ENCODE results near the gene IL36G.

Gene IL36G

GRCh38 chr2:113018509-113018908 lies 40.7 kb downstream of the IL36G start:
- DNase-seq (ENCODE audit: low read depth), result no peak

- no peak for DNase-seq (ENCODE audit: low read depth)
Measured at GRCh38 chr2:113021312-113021711, 43.5 kb downstream of the IL36G start.

DNA sequence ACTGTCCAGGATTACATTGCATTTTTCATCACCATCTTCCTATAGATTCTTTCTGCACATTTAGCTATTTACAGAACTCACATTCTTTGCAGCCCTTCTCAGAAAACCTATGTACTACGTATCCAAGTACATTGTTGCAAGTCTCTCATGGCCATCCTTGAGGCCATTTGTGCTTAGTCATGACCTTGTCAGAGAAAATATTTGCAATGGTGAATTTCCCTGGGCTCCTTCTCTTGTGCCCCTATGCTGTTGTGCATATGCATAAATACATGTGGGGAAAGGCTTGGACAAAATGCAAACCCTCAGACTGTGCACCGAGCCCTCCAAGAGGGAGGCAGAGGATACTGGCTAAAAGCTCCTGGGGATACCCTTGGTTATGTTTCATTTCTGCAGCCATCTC lies 47.0 kb downstream of the IL36G start:
- DNase-seq (ENCODE audit: low read depth), result no peak

GRCh38 chr2:113025737-113026136 lies 47.9 kb downstream of the IL36G start:
- DNase-seq (ENCODE audit: low read depth), result no peak

- DNase-seq (ENCODE audit: low read depth), result no peak
Measured at GRCh38 chr2:113027691-113028090, 49.9 kb downstream of the IL36G start.

DNA sequence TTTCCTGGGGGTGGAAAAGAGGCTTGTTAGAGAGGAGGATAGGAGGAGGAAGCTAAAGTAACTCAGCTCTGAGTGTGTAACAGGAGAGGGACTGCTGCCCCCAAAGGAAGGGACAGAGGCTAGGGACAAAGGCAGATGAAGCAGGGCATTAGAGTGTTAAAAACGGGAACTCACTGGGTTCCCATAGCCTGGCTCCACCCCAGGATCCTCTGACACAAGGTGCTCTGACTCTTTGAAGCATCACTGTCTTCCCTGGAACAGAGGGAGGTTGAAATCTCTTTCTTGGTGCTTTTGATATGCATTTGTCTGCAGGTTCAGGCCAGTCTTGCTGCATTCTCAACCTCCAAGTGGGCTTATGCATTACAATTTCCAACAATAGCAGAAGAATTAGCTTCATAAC lies 50.3 kb downstream of the IL36G start:
- no peak for DNase-seq (ENCODE audit: low read depth)

GRCh38 chr2:113032737-113033136 lies 54.9 kb downstream of the IL36G start:
- DNase-seq (ENCODE audit: low read depth), result no peak

DNA sequence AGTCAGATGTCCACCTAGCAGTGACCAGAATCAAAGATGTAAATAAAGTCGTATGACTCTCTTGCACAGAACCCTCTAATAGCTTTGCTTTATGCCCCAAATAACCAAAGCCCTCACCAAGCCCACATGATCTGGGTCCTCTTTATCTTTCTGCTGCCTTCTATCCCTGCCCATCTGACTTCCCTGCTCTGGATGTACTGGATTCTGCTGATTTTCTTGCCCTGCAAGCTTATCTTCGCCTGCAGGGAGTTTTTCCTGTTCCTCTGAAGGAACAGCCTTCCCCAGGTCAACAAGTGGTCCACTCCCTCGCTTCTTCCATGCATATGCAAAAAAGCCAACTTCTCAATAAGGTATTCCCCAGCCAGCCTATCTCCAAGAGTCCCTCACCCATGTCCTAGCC lies 56.2 kb downstream of the IL36G start:
- no peak for DNase-seq (ENCODE audit: low read depth)
